Measurements from ENCODE around the gene FHL2.

- TF ChIP-seq CTCF (IDR thresholded peaks at IDR 0.05) (no peak), EZH2 (IDR thresholded peaks at IDR 0.05; ENCODE audit: borderline replicate concordance, insufficient read depth, low read depth, low read length, poor library complexity, severe bottlenecking) (no peak)
These were observed 41.7 kb downstream of the FHL2 start for GRCh38 chr2:105357122-105357521.

Measured in B cell (primary cell).